ENCODE data around the gene SUMF1.
"Not testable (repeated sequence)": the region's sequence is repeated elsewhere in the genome, so short reads cannot be mapped to it uniquely, and the experiment has no call there.

The SUMF1 gene

DNA sequence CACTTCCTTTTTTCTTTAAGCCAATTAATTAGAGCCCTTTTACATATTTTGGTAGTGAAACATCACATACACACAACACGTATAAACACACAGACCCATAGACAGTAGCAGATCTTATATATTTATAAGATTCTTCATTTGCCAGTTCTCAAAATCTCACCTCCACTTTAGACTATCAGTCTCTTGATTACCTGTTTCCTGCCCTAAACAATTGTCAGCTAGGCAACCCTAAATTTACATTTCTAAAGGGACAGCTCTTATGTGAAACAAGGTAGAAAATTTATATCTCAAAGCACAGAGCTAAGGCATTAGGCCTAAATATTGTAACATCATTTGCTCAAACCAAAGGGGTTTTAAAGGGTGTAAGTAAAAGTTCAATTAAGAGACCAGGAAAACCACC is 135.0 kb downstream of the SUMF1 start:
- Histone ChIP-seq H3K9me3 (ENCODE audit: control insufficient read depth, low read length) (peaks cover 3% of the 10 kb centered on the region), H3K27ac (ENCODE audit: low read length, poor library complexity, severe bottlenecking) (no peak overlapping the region), H2BK12ac (ENCODE audit: low read length in 2 of 2) (no peak overlapping the region), H2AFZ (ENCODE audit: low read depth, low read length) (no peak overlapping the region), H3K9ac (ENCODE audit: low read length) (no peak overlapping the region), H3K4me3 (ENCODE audit: insufficient read depth in 1 of 2, low read depth in 1 of 2, low read length in 2 of 2) (no peak overlapping the region), H4K91ac (ENCODE audit: low read length) (no peak overlapping the region), H3K27me3 (ENCODE audit: control insufficient read depth in 1 of 2, insufficient read depth in 1 of 2, low read length in 2 of 2) (no peaks in the 10 kb centered on the region), H3K79me1 (replicated peaks; ENCODE audit: low read length, poor library complexity, severe bottlenecking) (no peaks in the 10 kb centered on the region), H3K4ac (ENCODE audit: low read depth in 1 of 2, low read length in 2 of 2) (no peak overlapping the region), H3K18ac (ENCODE audit: low read depth in 1 of 2, low read length in 2 of 2) (no peak overlapping the region), H3K4me1 (ENCODE audit: control insufficient read depth, insufficient read depth, low read depth, low read length) (no peaks in the 10 kb centered on the region), H2BK5ac (ENCODE audit: low read depth, low read length, poor library complexity, severe bottlenecking) (no peak overlapping the region), H2BK120ac (ENCODE audit: low read depth, low read length) (no peak overlapping the region), H2AK5ac (ENCODE audit: low read length, severe bottlenecking) (no peak overlapping the region), H3K14ac (ENCODE audit: low read length in 2 of 2) (no peak overlapping the region), H3K23ac (ENCODE audit: low read length in 2 of 2) (no peak overlapping the region), H4K8ac (ENCODE audit: low read length) (no peak overlapping the region), H2BK15ac (ENCODE audit: low read depth, poor library complexity, severe bottlenecking) (no peak overlapping the region), H3K36me3 (ENCODE audit: control insufficient read depth in 1 of 2, insufficient read depth in 2 of 2, low read depth in 1 of 2, low read length in 2 of 2) (no peaks in the 10 kb centered on the region), H3K4me2 (ENCODE audit: low read length, poor library complexity, severe bottlenecking) (no peak overlapping the region)
- DNase-seq: no peak
- WGBS: 78% methylated on average over 1 of the region's 1 CpG

- not testable (repeated sequence) for H3K27ac ChIP-seq (ENCODE audit: low read length, poor library complexity, severe bottlenecking); H3K79me1 ChIP-seq (replicated peaks; ENCODE audit: low read length, poor library complexity, severe bottlenecking); H2BK5ac ChIP-seq (ENCODE audit: low read depth, low read length, poor library complexity, severe bottlenecking); H3K23ac ChIP-seq (ENCODE audit: low read length in 2 of 2); H2AK5ac ChIP-seq (ENCODE audit: low read length, severe bottlenecking); H3K14ac ChIP-seq (ENCODE audit: low read length in 2 of 2); H2BK120ac ChIP-seq (ENCODE audit: low read depth, low read length); H3K9ac ChIP-seq (ENCODE audit: low read length); H3K4me3 ChIP-seq (ENCODE audit: insufficient read depth in 1 of 2, low read depth in 1 of 2, low read length in 2 of 2); DNase-seq; H3K4me1 ChIP-seq (ENCODE audit: control insufficient read depth, insufficient read depth, low read depth, low read length); H3K36me3 ChIP-seq (ENCODE audit: control insufficient read depth in 1 of 2, insufficient read depth in 2 of 2, low read depth in 1 of 2, low read length in 2 of 2); H2AFZ ChIP-seq (ENCODE audit: low read depth, low read length); H2BK12ac ChIP-seq (ENCODE audit: low read length in 2 of 2); H2BK15ac ChIP-seq (ENCODE audit: low read depth, poor library complexity, severe bottlenecking); H4K91ac ChIP-seq (ENCODE audit: low read length); H3K9me3 ChIP-seq (ENCODE audit: control insufficient read depth, low read length); H3K4me2 ChIP-seq (ENCODE audit: low read length, poor library complexity, severe bottlenecking); H3K18ac ChIP-seq (ENCODE audit: low read depth in 1 of 2, low read length in 2 of 2); H4K8ac ChIP-seq (ENCODE audit: low read length); H3K27me3 ChIP-seq (ENCODE audit: control insufficient read depth in 1 of 2, insufficient read depth in 1 of 2, low read length in 2 of 2); H3K4ac ChIP-seq (ENCODE audit: low read depth in 1 of 2, low read length in 2 of 2)
These were observed 137.3 kb downstream of the SUMF1 start for GRCh38 chr3:4329806-4330205.

DNA sequence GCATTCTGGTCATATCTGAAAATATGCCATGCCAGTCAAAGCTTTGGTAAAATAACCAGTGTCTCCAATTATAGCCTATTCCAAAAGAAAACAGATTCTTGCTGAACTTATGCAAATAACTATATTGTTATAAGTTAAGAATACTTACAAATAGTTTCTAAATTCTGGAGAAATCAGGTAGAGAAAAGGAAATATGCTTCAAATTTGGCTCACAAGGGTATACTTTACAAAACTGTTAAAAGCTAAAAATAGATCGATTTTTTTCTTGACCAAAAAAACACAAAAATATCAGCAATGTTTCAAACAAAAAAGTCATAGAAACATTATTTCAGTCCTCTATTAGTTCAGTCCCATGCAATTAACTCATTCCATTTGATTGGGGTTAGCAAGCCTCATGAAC is 140.2 kb downstream of the SUMF1 start:
- no peak overlapping the region for H3K27ac ChIP-seq (ENCODE audit: low read length, poor library complexity, severe bottlenecking)
- no peak for DNase-seq
- no peak overlapping the region for H3K4me2 ChIP-seq (ENCODE audit: low read length, poor library complexity, severe bottlenecking)
- WGBS: 100% methylated on average over 1 of the region's 1 CpG
- no peaks in the 10 kb centered on the region for H3K27me3 ChIP-seq (ENCODE audit: control insufficient read depth in 1 of 2, insufficient read depth in 1 of 2, low read length in 2 of 2)
- H3K14ac ChIP-seq (ENCODE audit: low read length in 2 of 2): no peak overlapping the region
- H2BK15ac ChIP-seq (ENCODE audit: low read depth, poor library complexity, severe bottlenecking): no peak overlapping the region
- H3K4me1 ChIP-seq (ENCODE audit: control insufficient read depth, insufficient read depth, low read depth, low read length): no peaks in the 10 kb centered on the region
- H2AFZ ChIP-seq (ENCODE audit: low read depth, low read length): no peak overlapping the region
- no peak overlapping the region for H3K4ac ChIP-seq (ENCODE audit: low read depth in 1 of 2, low read length in 2 of 2)
- no peak overlapping the region for H2BK120ac ChIP-seq (ENCODE audit: low read depth, low read length)
- H2BK5ac ChIP-seq (ENCODE audit: low read depth, low read length, poor library complexity, severe bottlenecking): no peak overlapping the region
- H3K9me3 ChIP-seq (ENCODE audit: control insufficient read depth, low read length): peaks cover 6% of the 10 kb centered on the region
- no peak overlapping the region for H3K18ac ChIP-seq (ENCODE audit: low read depth in 1 of 2, low read length in 2 of 2)
- H3K36me3 ChIP-seq (ENCODE audit: control insufficient read depth in 1 of 2, insufficient read depth in 2 of 2, low read depth in 1 of 2, low read length in 2 of 2): no peaks in the 10 kb centered on the region
- no peak overlapping the region for H2BK12ac ChIP-seq (ENCODE audit: low read length in 2 of 2)
- H4K91ac ChIP-seq (ENCODE audit: low read length): no peak overlapping the region
- no peak overlapping the region for H3K4me3 ChIP-seq (ENCODE audit: insufficient read depth in 1 of 2, low read depth in 1 of 2, low read length in 2 of 2)
- no peak overlapping the region for H3K9ac ChIP-seq (ENCODE audit: low read length)
- no peak overlapping the region for H3K23ac ChIP-seq (ENCODE audit: low read length in 2 of 2)
- H4K8ac ChIP-seq (ENCODE audit: low read length): no peak overlapping the region
- H3K79me1 ChIP-seq (replicated peaks; ENCODE audit: low read length, poor library complexity, severe bottlenecking): no peaks in the 10 kb centered on the region
- no peak overlapping the region for H2AK5ac ChIP-seq (ENCODE audit: low read length, severe bottlenecking)

GRCh38 chr3:4323246-4324027 is 143.6 kb downstream of the SUMF1 start:
- H3K27me3 ChIP-seq (ENCODE audit: control insufficient read depth in 1 of 2, insufficient read depth in 1 of 2, low read length in 2 of 2): no peaks in the 10 kb centered on the region
- 86% methylated on average over 2 of the region's 3 CpGs for WGBS
- H3K4me3 ChIP-seq (ENCODE audit: insufficient read depth in 1 of 2, low read depth in 1 of 2, low read length in 2 of 2): peak overlapping the region in 1 of 2 experiments; percentile 17
- no peak overlapping the region for H3K14ac ChIP-seq (ENCODE audit: low read length in 2 of 2)
- H3K9me3 ChIP-seq (ENCODE audit: control insufficient read depth, low read length): peaks cover 3% of the 10 kb centered on the region
- H2AFZ ChIP-seq (ENCODE audit: low read depth, low read length): no peak overlapping the region
- no peak overlapping the region for H3K27ac ChIP-seq (ENCODE audit: low read length, poor library complexity, severe bottlenecking)
- no peak overlapping the region for H4K8ac ChIP-seq (ENCODE audit: low read length)
- H3K18ac ChIP-seq (ENCODE audit: low read depth in 1 of 2, low read length in 2 of 2): peak overlapping the region in 1 of 2 experiments; percentile 5
- no peak overlapping the region for H2BK120ac ChIP-seq (ENCODE audit: low read depth, low read length)
- no peak overlapping the region for H2BK12ac ChIP-seq (ENCODE audit: low read length in 2 of 2)
- H2BK15ac ChIP-seq (ENCODE audit: low read depth, poor library complexity, severe bottlenecking): no peak overlapping the region
- no peak overlapping the region for H3K4ac ChIP-seq (ENCODE audit: low read depth in 1 of 2, low read length in 2 of 2)
- peak; percentile 24 for DNase-seq
- no peak overlapping the region for H3K23ac ChIP-seq (ENCODE audit: low read length in 2 of 2)
- H3K4me2 ChIP-seq (ENCODE audit: low read length, poor library complexity, severe bottlenecking): no peak overlapping the region
- no peaks in the 10 kb centered on the region for H3K36me3 ChIP-seq (ENCODE audit: control insufficient read depth in 1 of 2, insufficient read depth in 2 of 2, low read depth in 1 of 2, low read length in 2 of 2)
- H4K91ac ChIP-seq (ENCODE audit: low read length): no peak overlapping the region
- no peak overlapping the region for H3K9ac ChIP-seq (ENCODE audit: low read length)
- H2BK5ac ChIP-seq (ENCODE audit: low read depth, low read length, poor library complexity, severe bottlenecking): no peak overlapping the region
- H3K79me1 ChIP-seq (replicated peaks; ENCODE audit: low read length, poor library complexity, severe bottlenecking): no peaks in the 10 kb centered on the region
- no peaks in the 10 kb centered on the region for H3K4me1 ChIP-seq (ENCODE audit: control insufficient read depth, insufficient read depth, low read depth, low read length)
- no peak overlapping the region for H2AK5ac ChIP-seq (ENCODE audit: low read length, severe bottlenecking)
